Stimulated activated CD8-positive, alpha-beta memory T cell treated with anti-CD3 and anti-CD28 coated beads, Interleukin-4, amount 100 ng/mL, for 48 hours (primary cell): Measurements from ENCODE around the gene VEZT.
"Not testable (repeated sequence)": the region's sequence is repeated elsewhere in the genome, so short reads cannot be mapped to it uniquely, and the experiment has no call there.

Source experiments
- DNase-seq: peaks from one replicate; pipeline ENCODE4 v3.0.0-alpha.2; 2020

Gene VEZT

GRCh38 chr12:95227818-95228356 lies 10.3 kb downstream of the VEZT start:
- no peak for DNase-seq

GRCh38 chr12:95228617-95229016 lies 11.0 kb downstream of the VEZT start:
- no peak for DNase-seq

- no peak for DNase-seq
Observed at GRCh38 chr12:95229636-95230035, 12.0 kb downstream of the VEZT start.

GRCh38 chr12:95230313-95230712 lies 12.7 kb downstream of the VEZT start:
- no peak for DNase-seq

GRCh38 chr12:95231190-95231589 lies 13.6 kb downstream of the VEZT start:
- DNase-seq: no peak

- not testable (repeated sequence) for DNase-seq
Observed at GRCh38 chr12:95234187-95234586, 16.6 kb downstream of the VEZT start.

- DNase-seq: not testable (repeated sequence)
Observed at GRCh38 chr12:95235621-95236020, 18.0 kb downstream of the VEZT start.

- DNase-seq: no peak
Observed at GRCh38 chr12:95237315-95237714, 19.7 kb downstream of the VEZT start.

- DNase-seq: no peak
Observed at GRCh38 chr12:95238150-95238549, 20.5 kb downstream of the VEZT start.

GRCh38 chr12:95239216-95239615 lies 21.6 kb downstream of the VEZT start:
- no peak for DNase-seq

- not testable (repeated sequence) for DNase-seq
Observed at GRCh38 chr12:95239835-95240234, 22.2 kb downstream of the VEZT start.

GRCh38 chr12:95240556-95240955 lies 22.9 kb downstream of the VEZT start:
- no peak for DNase-seq

- DNase-seq: not testable (repeated sequence)
Observed at GRCh38 chr12:95241138-95241537, 23.5 kb downstream of the VEZT start.

GRCh38 chr12:95241761-95242506 lies 24.3 kb downstream of the VEZT start:
- no peak for DNase-seq

- DNase-seq: no peak
Observed at GRCh38 chr12:95243497-95244183, 26.0 kb downstream of the VEZT start.

- DNase-seq: no peak
Observed at GRCh38 chr12:95244350-95244749, 26.7 kb downstream of the VEZT start.

- DNase-seq: no peak
Observed at GRCh38 chr12:95248095-95248494, 30.5 kb downstream of the VEZT start.

GRCh38 chr12:95248604-95249360 lies 31.2 kb downstream of the VEZT start:
- no peak for DNase-seq

GRCh38 chr12:95253386-95253785 lies 35.8 kb downstream of the VEZT start:
- DNase-seq: no peak

- no peak for DNase-seq
Observed at GRCh38 chr12:95257541-95257940, 39.9 kb downstream of the VEZT start.

- DNase-seq: no peak
Observed at GRCh38 chr12:95258151-95258550, 40.5 kb downstream of the VEZT start.

GRCh38 chr12:95258803-95259202 lies 41.2 kb downstream of the VEZT start:
- DNase-seq: no peak

- DNase-seq: no peak
Observed at GRCh38 chr12:95259368-95259767, 41.8 kb downstream of the VEZT start.

GRCh38 chr12:95261109-95261508 lies 43.5 kb downstream of the VEZT start:
- no peak for DNase-seq
